Measurements from ENCODE around the gene ARHGAP15.

ARHGAP15 gene

GRCh38 chr2:143158551-143159485 is 29.6 kb downstream of the ARHGAP15 start:
- TF ChIP-seq POLR2AphosphoS5 (IDR thresholded peaks at IDR 0.05; ENCODE audit: borderline replicate concordance, low read depth, low read length) (no peak), FOXP2 (optimal IDR thresholded peaks at IDR 0.05; ENCODE audit: control extremely low read depth, extremely low read length, insufficient read depth) (no peak), EZH2 (IDR thresholded peaks at IDR 0.05) (no peak)
- H3K9ac ChIP-seq (ENCODE audit: insufficient read length) = peak overlapping the region; percentile 12
- no peaks in the 10 kb centered on the region for H3K36me3 ChIP-seq (ENCODE audit: insufficient read depth, low read length)
- H3K27ac ChIP-seq = peak overlapping the region; percentile 60; the same call in 1 of the 2 replicates
- peak; percentile 44 for DNase-seq (ENCODE audit: low read depth, low spot score)
- H3K9me3 ChIP-seq (ENCODE audit: low read depth, low read length) = no peaks in the 10 kb centered on the region
- H3K4me3 ChIP-seq = peak overlapping the region; percentile 34; the same call in 1 of the 2 replicates

GRCh38 chr2:143159486-143159840 is 30.2 kb downstream of the ARHGAP15 start:
- TF ChIP-seq POLR2AphosphoS5 (IDR thresholded peaks at IDR 0.05; ENCODE audit: borderline replicate concordance, low read depth, low read length) = no peak
- TF ChIP-seq EZH2 (IDR thresholded peaks at IDR 0.05) = no peak
- no peak for TF ChIP-seq FOXP2 (optimal IDR thresholded peaks at IDR 0.05; ENCODE audit: control extremely low read depth, extremely low read length, insufficient read depth)
- no peaks in the 10 kb centered on the region for H3K36me3 ChIP-seq (ENCODE audit: insufficient read depth, low read length)
- DNase-seq (ENCODE audit: low read depth, low spot score) = no peak
- no peak overlapping the region for H3K9ac ChIP-seq (ENCODE audit: insufficient read length)
- no peaks in the 10 kb centered on the region for H3K9me3 ChIP-seq (ENCODE audit: low read depth, low read length)
- peak overlapping the region; percentile 14; the same call in 1 of the 2 replicates for H3K4me3 ChIP-seq
- peak overlapping the region; percentile 60; the same call in 1 of the 2 replicates for H3K27ac ChIP-seq

- DNase-seq (ENCODE audit: low read depth, low spot score) = no peak
- Histone ChIP-seq H3K27ac (no peak overlapping the region; the same call in 1 of the 2 replicates), H3K9ac (ENCODE audit: insufficient read length) (no peak overlapping the region), H3K9me3 (ENCODE audit: low read depth, low read length) (no peaks in the 10 kb centered on the region), H3K4me3 (no peak overlapping the region), H3K36me3 (ENCODE audit: insufficient read depth, low read length) (no peaks in the 10 kb centered on the region)
- no peak for TF ChIP-seq EZH2 (IDR thresholded peaks at IDR 0.05)
- TF ChIP-seq POLR2AphosphoS5 (IDR thresholded peaks at IDR 0.05; ENCODE audit: borderline replicate concordance, low read depth, low read length) = no peak
Measured at GRCh38 chr2:143160732-143161707, 31.8 kb downstream of the ARHGAP15 start.

- no peaks in the 10 kb centered on the region for H3K36me3 ChIP-seq (ENCODE audit: insufficient read depth, low read length)
- no peak for TF ChIP-seq EZH2 (IDR thresholded peaks at IDR 0.05)
- no peak for TF ChIP-seq POLR2AphosphoS5 (IDR thresholded peaks at IDR 0.05; ENCODE audit: borderline replicate concordance, low read depth, low read length)
- TF ChIP-seq FOXP2 (optimal IDR thresholded peaks at IDR 0.05; ENCODE audit: control extremely low read depth, extremely low read length, insufficient read depth) = no peak
- no peak overlapping the region for H3K27ac ChIP-seq
- no peak overlapping the region for H3K4me3 ChIP-seq
- peak; percentile 40 for DNase-seq (ENCODE audit: low read depth, low spot score)
- peak overlapping the region; percentile 13 for H3K9ac ChIP-seq (ENCODE audit: insufficient read length)
- no peaks in the 10 kb centered on the region for H3K9me3 ChIP-seq (ENCODE audit: low read depth, low read length)
Measured at GRCh38 chr2:143162123-143162837, 33.1 kb downstream of the ARHGAP15 start.

- DNase-seq (ENCODE audit: low read depth, low spot score) = no peak
- H3K9me3 ChIP-seq (ENCODE audit: low read depth, low read length) = no peaks in the 10 kb centered on the region
- H3K9ac ChIP-seq (ENCODE audit: insufficient read length) = no peak overlapping the region
- H3K4me3 ChIP-seq = no peak overlapping the region
- TF ChIP-seq POLR2AphosphoS5 (IDR thresholded peaks at IDR 0.05; ENCODE audit: borderline replicate concordance, low read depth, low read length) (no peak), EZH2 (IDR thresholded peaks at IDR 0.05) (no peak), FOXP2 (optimal IDR thresholded peaks at IDR 0.05; ENCODE audit: control extremely low read depth, extremely low read length, insufficient read depth) (no peak)
- H3K27ac ChIP-seq = no peak overlapping the region
- H3K36me3 ChIP-seq (ENCODE audit: insufficient read depth, low read length) = no peaks in the 10 kb centered on the region
Measured at GRCh38 chr2:143162997-143163396, 33.8 kb downstream of the ARHGAP15 start.

- Histone ChIP-seq H3K9me3 (ENCODE audit: low read depth, low read length) (no peaks in the 10 kb centered on the region), H3K4me3 (no peak overlapping the region), H3K27ac (no peak overlapping the region), H3K9ac (ENCODE audit: insufficient read length) (no peak overlapping the region), H3K36me3 (ENCODE audit: insufficient read depth, low read length) (no peaks in the 10 kb centered on the region)
- no peak for DNase-seq (ENCODE audit: low read depth, low spot score)
- TF ChIP-seq POLR2AphosphoS5 (IDR thresholded peaks at IDR 0.05; ENCODE audit: borderline replicate concordance, low read depth, low read length) (no peak), EZH2 (IDR thresholded peaks at IDR 0.05) (no peak), FOXP2 (optimal IDR thresholded peaks at IDR 0.05; ENCODE audit: control extremely low read depth, extremely low read length, insufficient read depth) (no peak)
Measured at GRCh38 chr2:143163499-143163898, 34.3 kb downstream of the ARHGAP15 start.

- no peak overlapping the region for H3K9ac ChIP-seq (ENCODE audit: insufficient read length)
- DNase-seq (ENCODE audit: low read depth, low spot score) = no peak
- no peaks in the 10 kb centered on the region for H3K9me3 ChIP-seq (ENCODE audit: low read depth, low read length)
- H3K36me3 ChIP-seq (ENCODE audit: insufficient read depth, low read length) = no peaks in the 10 kb centered on the region
- TF ChIP-seq POLR2AphosphoS5 (IDR thresholded peaks at IDR 0.05; ENCODE audit: borderline replicate concordance, low read depth, low read length) (no peak), EZH2 (IDR thresholded peaks at IDR 0.05) (no peak), FOXP2 (optimal IDR thresholded peaks at IDR 0.05; ENCODE audit: control extremely low read depth, extremely low read length, insufficient read depth) (no peak)
- no peak overlapping the region for H3K4me3 ChIP-seq
- H3K27ac ChIP-seq = no peak overlapping the region
Measured at GRCh38 chr2:143165291-143165690, 36.1 kb downstream of the ARHGAP15 start.
